Astrocyte (in vitro differentiated cells and primary cell): Measurements from ENCODE around the gene ARMH4. TPM values are rescaled to one million over a fixed set of nuclear protein-coding genes. Genes with fewer than 3 reads are reported as not detected.
A peak's percentile ranks its signal among the peaks of the same experiment; 100 is the strongest.

ENCODE experiments used
- DNase-seq: peaks from one replicate; pipeline ENCODE4 v3.0.0-alpha.2; 2010; ENCODE audit warnings: low read depth
- FAIRE-seq: peaks from 2 replicates; lab custom pipeline; 2011; peaks lifted over from hg19 to GRCh38; lab: Jason Lieb, UNC
- H2AFZ ChIP-seq: 2 replicates; pipeline ENCODE4 v1.6.0; 2012; ENCODE audit warnings: low read depth, low read length, inconsistent platforms
- H3K27ac ChIP-seq: 2 replicates; pipeline ENCODE4 v1.5.1; 2011; ENCODE audit warnings: low read depth, low read length, inconsistent platforms
- H3K27me3 ChIP-seq: 2 replicates; pipeline ENCODE4 v1.6.0; 2011; ENCODE audit warnings: low read length, inconsistent platforms; ENCODE audit not compliant: insufficient read depth
- H3K36me3 ChIP-seq: 2 replicates; pipeline ENCODE4 v1.5.1; 2011; ENCODE audit warnings: low read length, inconsistent platforms; ENCODE audit not compliant: insufficient read depth
- H3K4me1 ChIP-seq: 2 replicates; pipeline ENCODE4 v1.5.1; 2011; ENCODE audit warnings: low read length, inconsistent platforms; ENCODE audit not compliant: insufficient read depth
- H3K4me2 ChIP-seq: 2 replicates; pipeline ENCODE4 v1.6.0; 2012; ENCODE audit warnings: low read length, inconsistent platforms
- H3K4me3 ChIP-seq: 2 replicates; pipeline ENCODE4 v1.5.1; 2011; ENCODE audit warnings: low read depth, mild to moderate bottlenecking, low read length, inconsistent platforms; ENCODE audit not compliant: insufficient read depth
- H3K79me2 ChIP-seq: 2 replicates; pipeline ENCODE4 v1.6.0; 2012; ENCODE audit warnings: mild to moderate bottlenecking, low read length, inconsistent platforms; ENCODE audit not compliant: insufficient read depth
- H3K9ac ChIP-seq: 2 replicates; pipeline ENCODE4 v1.6.0; 2012; ENCODE audit warnings: mild to moderate bottlenecking, low read length, inconsistent platforms
- H3K9me3 ChIP-seq: 2 replicates; pipeline ENCODE4 v1.5.1; 2012; ENCODE audit warnings: low read depth, mild to moderate bottlenecking, low read length, inconsistent platforms; ENCODE audit not compliant: insufficient read depth
- H4K20me1 ChIP-seq: 2 replicates; pipeline ENCODE4 v1.6.0; 2012; ENCODE audit warnings: low read length, inconsistent platforms; ENCODE audit not compliant: insufficient read depth
- H3K27ac Mint-ChIP-seq: one replicate; pipeline ENCODE4 v1.8.0; 2021; ENCODE audit warnings: mild to moderate bottlenecking, mixed read lengths; ENCODE audit not compliant: unreplicated experiment
- H3K27me3 Mint-ChIP-seq: one replicate; pipeline ENCODE4 v1.8.0; 2021; ENCODE audit warnings: low read depth, mixed read lengths; ENCODE audit not compliant: unreplicated experiment
- H3K36me3 Mint-ChIP-seq: one replicate; pipeline ENCODE4 v1.8.0; 2021; ENCODE audit warnings: low read depth, mixed read lengths; ENCODE audit not compliant: unreplicated experiment
- H3K4me1 Mint-ChIP-seq: one replicate; pipeline ENCODE4 v1.8.0; 2021; ENCODE audit warnings: low read depth, mixed read lengths; ENCODE audit not compliant: unreplicated experiment
- H3K4me3 Mint-ChIP-seq: one replicate; pipeline ENCODE4 v1.8.0; 2021; ENCODE audit warnings: mild to moderate bottlenecking, moderate library complexity, mixed read lengths; ENCODE audit not compliant: unreplicated experiment
- H3K9me3 Mint-ChIP-seq: one replicate; pipeline ENCODE4 v1.8.0; 2021; ENCODE audit warnings: mild to moderate bottlenecking, mixed read lengths; ENCODE audit not compliant: unreplicated experiment
- EZH2 ChIP-seq: IDR thresholded peaks from 2 replicates; pipeline ENCODE4 v1.6.1; 2012; ENCODE audit warnings: mild to moderate bottlenecking, low read length, inconsistent platforms; ENCODE audit not compliant: insufficient read depth
- total RNA-seq: library from RNA; stranded (reverse); gene quantifications from 2 replicates; pipeline ENCODE4 v1.2.1, GENCODE V29; 2021
- TF ChIP-seq, protein P1 (sequence below): IDR thresholded peaks from 2 replicates; pipeline ENCODE4 v1.5.1; 2011; ENCODE audit warnings: low read depth, mild to moderate bottlenecking, inconsistent platforms, low read length, moderate library complexity; ENCODE audit not compliant: insufficient read depth

The ARMH4 gene
- total RNA-seq, 1 donor from 2014 or later = 19.3 TPM

DNA sequence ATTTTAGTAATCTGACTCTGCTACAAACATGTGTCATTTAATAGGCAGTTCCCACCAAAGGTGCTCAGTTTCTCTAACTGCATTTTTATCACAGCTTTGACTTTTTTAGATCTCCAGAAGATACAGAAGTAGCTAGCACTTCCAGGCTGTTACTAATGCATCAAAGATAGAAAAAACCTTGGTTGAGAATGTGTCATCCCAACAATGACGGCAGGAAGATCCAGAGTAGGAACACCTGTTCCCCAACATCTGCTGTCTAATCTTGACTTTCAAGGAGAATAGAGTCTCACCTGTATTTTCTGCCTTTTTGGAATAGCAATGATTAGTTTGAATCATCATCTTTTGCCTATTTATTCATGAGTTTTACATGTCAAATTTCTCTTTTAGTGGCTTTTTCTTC lies 45.0 kb downstream of the ARMH4 start:
- Histone ChIP-seq H3K27me3 (peaks cover 8% of the 10 kb centered on the region), H3K27ac (no peak overlapping the region), H3K4me1 (peaks cover 4% of the 10 kb centered on the region), H3K4me2 (no peak overlapping the region), H2AFZ (no peak overlapping the region), H3K9ac (no peak overlapping the region), H3K9me3 (no peaks in the 10 kb centered on the region), H3K4me3 (no peak overlapping the region), H4K20me1 (no peaks in the 10 kb centered on the region), H3K36me3 (no peaks in the 10 kb centered on the region), H3K79me2 (no peaks in the 10 kb centered on the region)
- DNase-seq (no peak), FAIRE-seq (no peak)
- no peak for TF ChIP-seq EZH2
- TF ChIP-seq, protein P1, sequence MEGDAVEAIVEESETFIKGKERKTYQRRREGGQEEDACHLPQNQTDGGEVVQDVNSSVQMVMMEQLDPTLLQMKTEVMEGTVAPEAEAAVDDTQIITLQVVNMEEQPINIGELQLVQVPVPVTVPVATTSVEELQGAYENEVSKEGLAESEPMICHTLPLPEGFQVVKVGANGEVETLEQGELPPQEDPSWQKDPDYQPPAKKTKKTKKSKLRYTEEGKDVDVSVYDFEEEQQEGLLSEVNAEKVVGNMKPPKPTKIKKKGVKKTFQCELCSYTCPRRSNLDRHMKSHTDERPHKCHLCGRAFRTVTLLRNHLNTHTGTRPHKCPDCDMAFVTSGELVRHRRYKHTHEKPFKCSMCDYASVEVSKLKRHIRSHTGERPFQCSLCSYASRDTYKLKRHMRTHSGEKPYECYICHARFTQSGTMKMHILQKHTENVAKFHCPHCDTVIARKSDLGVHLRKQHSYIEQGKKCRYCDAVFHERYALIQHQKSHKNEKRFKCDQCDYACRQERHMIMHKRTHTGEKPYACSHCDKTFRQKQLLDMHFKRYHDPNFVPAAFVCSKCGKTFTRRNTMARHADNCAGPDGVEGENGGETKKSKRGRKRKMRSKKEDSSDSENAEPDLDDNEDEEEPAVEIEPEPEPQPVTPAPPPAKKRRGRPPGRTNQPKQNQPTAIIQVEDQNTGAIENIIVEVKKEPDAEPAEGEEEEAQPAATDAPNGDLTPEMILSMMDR = no peak
- Mint-ChIP-seq H3K36me3 (no peaks in the 10 kb centered on the region), H3K27me3 (no peaks in the 10 kb centered on the region), H3K4me1 (peaks cover 10% of the 10 kb centered on the region), H3K27ac (no peak overlapping the region), H3K4me3 (no peak overlapping the region), H3K9me3 (peaks cover 2% of the 10 kb centered on the region)

DNA sequence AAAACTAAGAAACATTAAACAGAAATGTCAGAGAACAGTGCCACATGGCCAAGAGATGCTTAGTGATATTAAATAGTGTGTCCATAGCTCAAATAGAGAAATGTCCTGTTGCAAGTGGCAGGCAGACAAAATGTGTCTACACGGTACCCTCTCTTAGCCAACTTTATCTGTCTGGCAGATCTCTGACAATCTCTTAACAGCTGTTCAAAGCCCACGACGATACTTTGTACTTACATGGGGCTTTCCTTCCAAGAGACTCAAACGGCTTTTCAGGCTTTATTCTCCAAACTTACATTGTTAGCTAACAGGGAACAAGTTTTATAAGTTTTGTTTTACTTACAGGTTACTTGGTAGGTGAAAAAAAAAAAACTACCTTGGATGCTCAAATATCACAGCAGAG lies 45.6 kb downstream of the ARMH4 start:
- peak; percentile 17 for FAIRE-seq
- H3K36me3 Mint-ChIP-seq = no peaks in the 10 kb centered on the region
- H3K4me1 ChIP-seq = peaks cover 4% of the 10 kb centered on the region
- TF ChIP-seq, protein P1 = no peak
- no peaks in the 10 kb centered on the region for H4K20me1 ChIP-seq
- no peaks in the 10 kb centered on the region for H3K27me3 Mint-ChIP-seq
- peaks cover 2% of the 10 kb centered on the region for H3K9me3 Mint-ChIP-seq
- H3K27ac ChIP-seq = no peak overlapping the region
- H3K4me3 ChIP-seq = no peak overlapping the region
- peaks cover 10% of the 10 kb centered on the region for H3K4me1 Mint-ChIP-seq
- peaks cover 8% of the 10 kb centered on the region for H3K27me3 ChIP-seq
- no peaks in the 10 kb centered on the region for H3K9me3 ChIP-seq
- H3K4me2 ChIP-seq = no peak overlapping the region
- no peaks in the 10 kb centered on the region for H3K36me3 ChIP-seq
- no peak overlapping the region for H3K9ac ChIP-seq
- no peak overlapping the region for H3K27ac Mint-ChIP-seq
- H2AFZ ChIP-seq = no peak overlapping the region
- H3K79me2 ChIP-seq = no peaks in the 10 kb centered on the region
- DNase-seq = no peak
- H3K4me3 Mint-ChIP-seq = no peak overlapping the region

DNA sequence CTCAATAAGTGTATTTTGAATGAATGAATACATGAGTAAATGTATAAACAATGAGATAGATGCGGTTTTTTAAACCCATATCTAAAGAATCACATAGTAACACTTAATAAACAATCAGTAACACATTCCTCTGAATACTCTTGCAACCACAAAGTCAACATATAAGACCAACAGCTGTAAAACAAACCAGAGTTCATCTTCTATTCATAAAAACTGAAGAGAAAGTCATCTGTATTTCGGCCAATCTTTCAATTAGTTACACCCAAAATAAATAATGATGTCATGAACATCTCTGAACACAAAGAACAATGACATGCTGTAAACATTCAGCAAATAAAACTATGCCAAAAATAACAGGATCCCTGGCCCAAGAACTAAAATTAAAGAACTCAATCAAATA lies 47.2 kb downstream of the ARMH4 start:
- no peaks in the 10 kb centered on the region for H3K79me2 ChIP-seq

More for the DNA sequence above, 47.2 kb downstream of the ARMH4 start:
- Mint-ChIP-seq H3K4me3 (no peak overlapping the region), H3K4me1 (peaks cover 10% of the 10 kb centered on the region), H3K27ac (peak overlapping the region; percentile 36), H3K36me3 (no peaks in the 10 kb centered on the region), H3K9me3 (peaks cover 2% of the 10 kb centered on the region), H3K27me3 (no peaks in the 10 kb centered on the region)
- peak overlapping the region; percentile 5 for H3K9ac ChIP-seq
- H3K4me1 ChIP-seq = peaks cover 14% of the 10 kb centered on the region
- no peak overlapping the region for H2AFZ ChIP-seq
- no peaks in the 10 kb centered on the region for H3K36me3 ChIP-seq
- H3K4me2 ChIP-seq = peak overlapping the region; percentile 5
- peaks cover 8% of the 10 kb centered on the region for H3K27me3 ChIP-seq
- no peaks in the 10 kb centered on the region for H3K9me3 ChIP-seq
- no peak overlapping the region for H3K4me3 ChIP-seq
- peak; percentile 91 for DNase-seq
- TF ChIP-seq EZH2 = no peak
- TF ChIP-seq, protein P1 = no peak
- FAIRE-seq = peak; percentile 78
- no peak overlapping the region for H3K27ac ChIP-seq
- H4K20me1 ChIP-seq = no peaks in the 10 kb centered on the region
